Activated T-cell treated with anti-CD3 and anti-CD28 coated beads, Interleukin-2, amount 50 U/mL, for 1 hour (primary cell): Measurements from ENCODE around the gene CCSER1.
"Not testable (repeated sequence)": the region's sequence is repeated elsewhere in the genome, so short reads cannot be mapped to it uniquely, and the experiment has no call there.

Experiments
- DNase-seq: peaks from one replicate; pipeline ENCODE4 v3.0.0-alpha.2; 2020

The CCSER1 gene

DNA sequence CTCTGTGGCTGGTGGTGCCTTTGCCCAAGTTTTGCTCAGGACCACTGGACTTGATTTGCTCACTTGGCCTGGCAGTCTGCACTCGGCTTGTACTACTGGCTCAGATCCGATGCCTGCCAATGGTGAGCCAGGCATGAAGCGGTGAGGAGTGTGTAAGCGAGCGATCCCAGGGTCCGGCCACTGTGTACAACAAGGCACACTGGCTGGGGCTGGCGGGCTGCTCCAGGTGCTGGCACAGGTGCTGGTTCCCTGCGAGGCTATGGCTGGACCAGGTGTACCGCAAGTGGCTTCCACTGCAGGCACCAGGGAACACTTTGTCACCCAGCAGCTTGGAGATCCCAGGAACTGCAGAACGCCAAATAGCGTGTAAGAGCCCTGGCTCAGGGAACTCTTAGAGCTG, 329.7 kb downstream of the CCSER1 start:
- no peak for DNase-seq

GRCh38 chr4:90457817-90458216, 330.6 kb downstream of the CCSER1 start:
- no peak for DNase-seq

DNA sequence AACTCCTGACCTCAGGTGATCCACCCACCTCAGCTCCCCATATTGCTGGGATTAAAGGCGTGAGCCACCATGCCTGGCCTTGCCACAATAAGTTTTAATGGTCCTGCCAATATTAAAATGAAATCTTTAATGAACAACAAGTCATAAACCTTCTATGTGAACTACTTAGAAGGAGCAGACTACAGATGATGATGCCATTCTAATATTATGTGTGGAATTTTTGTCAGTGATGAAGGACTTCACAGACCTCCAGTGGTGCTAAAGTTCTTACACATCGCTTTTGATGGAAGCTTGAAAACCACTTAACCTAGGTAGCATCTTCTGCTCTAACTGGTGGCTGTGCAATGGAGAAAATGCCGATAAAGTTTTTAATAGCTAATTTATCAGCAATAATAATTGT, 331.4 kb downstream of the CCSER1 start:
- DNase-seq, result no peak

DNA sequence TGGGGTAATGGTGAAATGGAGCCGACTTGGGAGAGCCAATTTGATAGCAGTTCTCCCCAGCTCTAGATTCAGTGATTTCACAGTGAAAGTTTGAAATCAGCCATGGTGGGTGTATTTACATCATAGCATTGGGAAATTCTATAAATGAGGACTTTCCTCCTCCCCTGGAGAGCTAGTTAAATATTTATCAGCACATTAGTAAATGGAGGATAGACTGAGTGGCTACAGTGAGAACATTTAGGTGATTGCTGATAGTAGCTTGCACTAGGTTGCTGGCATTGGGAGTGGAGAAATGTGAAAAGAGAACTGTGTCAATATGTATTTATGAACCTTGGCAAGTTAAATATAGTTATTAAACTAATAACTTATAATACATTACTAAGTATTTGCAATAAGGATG, 347.3 kb downstream of the CCSER1 start:
- DNase-seq, result no peak

GRCh38 chr4:90476019-90476418, 348.8 kb downstream of the CCSER1 start:
- DNase-seq, result no peak

GRCh38 chr4:90476586-90476985, 349.4 kb downstream of the CCSER1 start:
- no peak for DNase-seq

GRCh38 chr4:90484894-90485293, 357.7 kb downstream of the CCSER1 start:
- not testable (repeated sequence) for DNase-seq

DNA sequence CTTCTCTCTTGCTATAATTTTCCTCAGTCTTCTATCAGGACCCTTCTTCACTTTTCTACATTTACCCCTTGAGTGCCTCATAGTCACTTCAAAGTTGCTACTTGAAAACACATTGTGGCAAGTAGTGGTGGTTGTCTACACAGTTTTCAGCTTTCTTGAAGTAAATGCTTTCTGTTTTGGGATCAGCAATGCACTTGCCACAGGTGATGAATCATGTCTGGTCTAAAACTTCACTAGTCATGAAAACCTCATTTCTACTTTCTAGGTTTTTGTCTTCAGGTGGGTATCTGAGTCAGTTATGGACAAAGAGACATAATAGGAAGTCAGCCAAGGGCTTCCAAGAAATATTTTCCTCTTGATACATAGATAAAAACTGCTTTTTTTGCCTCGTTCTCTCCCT, 359.2 kb downstream of the CCSER1 start:
- DNase-seq, result no peak

DNA sequence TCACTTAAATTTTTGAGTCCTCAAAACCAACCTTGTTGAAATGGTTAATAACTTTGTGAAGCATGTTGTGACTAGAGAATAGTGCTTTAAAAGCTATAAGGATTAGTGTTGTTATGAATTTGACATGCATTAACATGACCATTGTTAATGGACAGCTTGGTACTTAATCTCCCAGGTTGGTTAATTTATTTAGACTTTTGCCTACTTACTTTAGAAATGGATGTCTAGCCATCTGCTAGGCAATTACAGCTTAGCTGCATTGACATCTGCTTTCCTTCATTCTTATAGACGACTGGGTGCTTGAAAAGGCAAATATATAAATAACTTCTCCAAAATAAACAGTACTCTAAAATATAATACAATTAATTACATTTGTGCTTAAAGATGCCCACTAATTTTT, 368.0 kb downstream of the CCSER1 start:
- no peak for DNase-seq

DNA sequence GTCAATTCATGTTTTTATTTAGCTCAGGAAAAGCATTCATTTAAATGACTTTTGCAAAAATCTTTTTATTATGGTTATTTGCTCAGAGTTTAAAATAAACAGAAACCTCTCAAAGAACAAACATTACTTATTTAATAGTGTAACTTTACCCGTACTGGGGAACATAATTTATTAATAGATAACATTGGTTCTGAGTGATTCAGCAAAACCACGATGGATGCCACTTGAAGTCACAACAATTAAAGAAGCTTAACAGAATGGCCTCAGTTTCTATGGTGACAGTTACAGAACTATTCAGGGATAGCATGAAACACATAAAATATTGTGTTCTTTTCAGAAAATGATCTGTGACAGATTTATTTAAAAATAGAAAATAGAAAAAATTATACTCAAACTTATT, 368.7 kb downstream of the CCSER1 start:
- no peak for DNase-seq

DNA sequence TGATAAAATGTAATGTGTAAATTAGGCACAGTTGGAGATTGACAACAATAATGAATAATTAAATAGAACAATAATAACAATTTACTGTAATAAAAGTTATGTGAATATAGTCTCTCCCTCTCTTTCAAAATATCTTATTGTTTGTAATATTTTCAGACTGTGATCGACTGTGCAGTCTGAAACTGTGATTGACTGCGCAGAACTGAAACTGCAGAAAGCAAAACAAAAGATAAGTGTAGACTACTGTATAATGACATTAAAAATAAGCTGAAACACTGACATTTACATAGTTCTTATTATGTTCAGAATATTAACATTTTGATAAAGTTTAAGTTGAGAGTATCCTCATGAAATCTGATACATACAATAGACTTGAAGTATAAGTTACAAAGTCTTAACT, 371.0 kb downstream of the CCSER1 start:
- no peak for DNase-seq

DNA sequence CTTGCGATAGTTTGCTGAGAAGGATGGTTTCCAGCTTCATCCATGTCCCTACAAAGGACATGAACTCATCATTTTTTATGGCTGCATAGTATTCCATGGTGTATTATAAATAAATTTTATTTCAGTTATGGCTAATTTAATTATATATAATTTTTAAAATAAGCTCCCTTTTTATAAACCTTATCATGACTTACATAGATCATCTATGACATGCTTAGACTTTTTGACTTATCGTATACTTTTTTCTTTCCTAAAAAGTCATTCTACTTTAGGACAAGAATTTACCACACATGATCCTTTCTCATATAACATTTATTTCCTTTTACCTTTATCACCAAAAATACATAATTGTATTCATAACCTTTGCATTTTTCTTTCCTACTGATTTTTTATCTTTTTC, 376.5 kb downstream of the CCSER1 start:
- DNase-seq, result no peak

GRCh38 chr4:90515191-90515590, 388.0 kb downstream of the CCSER1 start:
- no peak for DNase-seq

- DNase-seq, result no peak
Measured at GRCh38 chr4:90528551-90528950, 401.4 kb downstream of the CCSER1 start.

- DNase-seq, result no peak
Measured at GRCh38 chr4:90536408-90536807, 409.2 kb downstream of the CCSER1 start.

GRCh38 chr4:90537491-90537890, 410.3 kb downstream of the CCSER1 start:
- no peak for DNase-seq

- DNase-seq, result no peak
Measured at GRCh38 chr4:90540536-90540935, 413.3 kb downstream of the CCSER1 start.

DNA sequence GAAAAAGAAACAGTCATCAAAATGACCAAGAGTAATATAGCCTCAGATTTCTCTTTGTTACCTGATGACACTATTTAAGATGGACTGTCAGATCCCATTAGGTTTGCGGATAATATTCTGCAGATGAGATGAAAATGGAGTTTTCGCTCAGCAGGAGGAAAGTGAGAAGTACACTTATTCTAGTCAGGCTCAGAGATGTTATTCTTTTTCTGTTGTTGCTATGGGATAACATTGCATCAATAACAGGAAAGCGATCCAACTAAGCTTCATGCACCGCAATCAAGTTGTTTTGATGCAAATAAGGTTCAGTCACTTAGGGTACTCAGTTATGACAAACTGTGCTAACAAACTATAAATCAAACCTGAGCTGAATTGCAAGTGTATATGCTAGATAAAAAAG, 415.0 kb downstream of the CCSER1 start:
- DNase-seq, result no peak

- no peak for DNase-seq
Measured at GRCh38 chr4:90543419-90544170, 416.4 kb downstream of the CCSER1 start.

DNA sequence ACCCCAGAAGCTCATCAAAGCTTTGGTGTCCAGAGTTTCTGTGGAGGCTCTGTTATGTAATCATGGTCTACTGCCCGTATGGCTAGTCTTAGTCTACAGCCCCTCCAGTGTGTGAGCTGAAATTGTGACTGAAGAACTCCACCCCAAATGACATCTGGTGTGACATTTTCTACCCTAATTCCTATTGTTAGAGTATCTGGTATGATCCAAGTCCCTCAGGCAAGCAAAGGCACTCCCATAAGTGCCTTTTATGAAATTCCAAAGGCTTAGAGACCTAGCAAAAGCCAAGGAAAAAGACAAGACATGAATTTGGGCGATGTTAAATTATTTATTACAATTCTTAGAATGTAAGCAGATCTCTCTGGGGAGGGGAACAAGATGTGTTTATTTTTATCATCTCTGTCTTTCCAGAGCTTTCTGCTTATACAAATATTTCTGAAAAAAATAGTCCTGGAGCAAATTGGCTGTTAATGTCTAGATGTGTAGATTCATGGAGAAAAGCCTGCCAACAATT, 417.4 kb downstream of the CCSER1 start:
- no peak for DNase-seq

DNA sequence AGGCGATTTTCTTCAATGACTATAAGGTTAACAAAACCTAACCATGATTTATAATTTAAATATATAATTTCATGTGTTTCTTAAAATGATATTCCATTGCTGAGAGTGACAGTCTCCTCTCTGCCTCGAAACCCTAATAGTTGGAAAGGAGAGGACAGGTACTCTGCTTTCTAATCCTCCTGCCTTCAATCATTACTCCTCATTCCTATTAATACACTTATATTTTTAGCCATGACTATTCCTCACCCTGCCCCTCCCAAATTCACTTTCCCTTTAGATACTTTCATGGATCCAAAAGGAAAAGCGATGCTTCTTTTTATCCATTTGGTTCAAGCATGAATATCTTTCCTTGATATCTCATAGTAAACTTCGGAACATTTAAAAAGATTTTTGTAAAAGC, 418.2 kb downstream of the CCSER1 start:
- DNase-seq, result no peak

DNA sequence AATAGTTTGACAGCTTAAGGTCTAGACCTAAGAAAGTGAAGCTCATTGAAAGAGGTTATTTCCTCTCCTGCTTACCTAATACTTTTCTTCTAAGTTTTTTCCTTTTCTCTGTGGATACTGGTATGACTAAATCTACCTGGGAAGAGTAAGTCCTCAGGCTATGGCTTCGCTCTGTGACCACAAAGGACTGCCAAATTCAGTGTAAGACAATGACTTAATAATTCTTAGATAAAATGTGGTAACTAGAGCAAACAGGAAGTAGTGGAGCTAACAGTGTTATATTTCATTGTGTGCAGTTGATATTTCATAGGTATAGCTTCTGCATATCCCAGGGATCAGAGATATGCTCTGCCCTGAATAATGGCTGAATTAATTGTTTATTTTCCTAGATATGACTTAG, 418.9 kb downstream of the CCSER1 start:
- no peak for DNase-seq

- DNase-seq, result no peak
Measured at GRCh38 chr4:90570615-90571014, 443.4 kb downstream of the CCSER1 start.

- DNase-seq, result no peak
Measured at GRCh38 chr4:90572996-90573395, 445.8 kb downstream of the CCSER1 start.

- DNase-seq, result no peak
Measured at GRCh38 chr4:90575371-90575770, 448.2 kb downstream of the CCSER1 start.
